HG03108 (cell line): ENCODE results near the gene MAPKAP1.

ENCODE experiments used
- ATAC-seq: cut with Tn5 transposase; IDR thresholded peaks from one replicate; pipeline ENCODE4 v1.9.1; 2021; ENCODE audit warnings: moderate library complexity; ENCODE audit not compliant: unreplicated experiment

Gene MAPKAP1

DNA sequence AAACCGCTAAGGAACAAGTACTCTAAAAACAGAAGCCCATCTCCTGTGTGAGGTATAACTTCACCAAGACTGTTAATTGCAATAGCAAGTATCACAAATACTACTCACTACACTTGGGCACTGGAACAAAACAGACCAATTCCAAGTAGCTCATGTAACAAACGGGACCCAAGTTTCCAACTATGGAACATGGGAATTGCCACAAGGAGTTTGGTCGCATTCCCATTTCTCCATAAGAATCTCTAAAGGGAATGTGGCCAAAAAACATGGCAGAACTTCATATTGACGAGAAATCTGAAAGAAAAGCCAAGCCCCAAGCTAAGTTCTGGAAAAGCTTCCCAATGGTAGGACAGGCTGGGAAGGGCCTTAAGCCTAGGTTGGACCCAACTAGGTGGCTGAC, 162.5 kb downstream of the MAPKAP1 start:
- no peak for ATAC-seq

DNA sequence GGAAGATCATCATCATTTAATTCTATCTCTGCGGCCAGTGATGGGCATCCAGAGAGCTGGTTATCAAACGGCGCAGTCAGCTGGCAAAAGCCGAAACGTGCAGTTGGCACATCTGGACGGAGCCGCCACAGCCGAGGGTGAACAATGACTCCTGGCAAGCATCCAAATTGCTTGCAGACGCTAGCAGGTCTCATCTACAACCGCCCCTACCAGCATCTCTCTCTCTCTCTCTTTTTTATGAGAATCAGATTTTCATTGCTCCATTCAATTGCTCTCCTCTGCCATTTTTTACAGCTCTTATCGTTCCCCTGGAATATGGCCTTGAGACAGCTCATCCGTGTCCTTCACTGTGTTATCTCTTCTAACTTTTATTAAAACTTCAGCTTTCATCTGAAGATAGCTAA, 165.2 kb downstream of the MAPKAP1 start:
- no peak for ATAC-seq

DNA sequence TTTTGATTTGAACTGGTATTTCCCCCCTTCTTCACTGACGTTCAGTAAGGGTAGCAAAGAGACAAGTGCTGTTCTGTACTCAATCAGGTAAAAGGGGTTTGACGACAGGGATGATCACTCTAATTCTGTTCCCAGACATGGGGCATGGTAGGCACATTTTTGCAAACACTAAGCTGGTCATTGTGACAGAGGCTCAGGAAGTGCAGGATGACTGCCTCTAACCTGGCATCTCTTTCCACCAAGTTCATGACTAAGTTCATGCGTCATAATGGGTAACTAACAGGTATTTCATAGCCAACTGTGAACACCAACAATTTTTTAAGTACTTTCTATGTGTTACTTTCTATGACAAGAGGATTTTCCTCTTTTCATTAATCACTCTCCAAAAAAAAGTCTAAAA, 166.5 kb downstream of the MAPKAP1 start:
- no peak for ATAC-seq

DNA sequence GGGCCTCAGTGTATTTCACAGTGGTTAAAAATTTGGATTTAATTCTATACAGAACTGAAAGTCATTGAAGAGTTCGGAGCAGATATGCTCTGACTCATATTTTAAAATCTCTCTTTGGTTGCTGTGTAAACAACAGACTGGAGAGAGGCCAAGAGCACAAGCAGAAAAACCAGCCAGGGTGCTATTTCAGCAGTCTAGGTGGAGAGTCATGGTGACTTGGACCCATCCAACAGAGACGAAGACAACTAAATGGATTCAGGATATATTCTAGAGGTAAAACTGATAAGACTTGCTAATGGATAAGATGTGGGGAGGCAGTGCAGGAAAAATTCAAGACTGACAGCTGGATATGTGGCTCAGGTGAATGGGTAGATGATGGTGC, 168.9 kb downstream of the MAPKAP1 start:
- ATAC-seq: no peak

DNA sequence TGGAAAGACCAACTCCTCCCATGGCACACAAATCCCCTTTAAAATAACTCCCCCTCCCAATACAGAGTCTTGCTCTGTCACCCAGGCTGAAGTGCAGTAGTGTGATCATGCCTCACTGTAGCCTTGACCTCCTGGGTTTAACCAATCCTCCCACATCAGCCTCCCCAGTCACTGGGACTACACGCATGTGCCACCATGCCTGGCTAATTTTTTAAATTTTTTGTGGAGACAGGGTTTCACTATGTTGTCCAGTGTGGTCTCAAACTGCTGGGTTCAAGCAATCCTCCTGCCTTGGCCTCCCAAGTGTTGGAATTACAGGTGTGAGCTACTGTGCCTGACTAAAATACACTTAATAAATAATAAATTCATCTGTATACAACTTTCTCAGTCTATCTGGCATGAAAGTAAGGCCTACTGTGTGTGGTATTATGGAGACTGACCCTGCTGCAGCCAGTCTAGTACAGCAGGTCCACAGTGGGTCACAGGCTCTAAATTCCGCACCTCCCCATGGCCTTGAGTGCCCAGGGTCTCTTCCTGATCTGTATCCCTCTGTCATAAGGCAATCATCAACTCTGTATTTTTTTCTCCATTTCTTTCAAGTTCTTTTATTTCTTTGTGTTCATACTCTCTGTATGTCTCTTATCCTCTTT, 169.4 kb downstream of the MAPKAP1 start:
- ATAC-seq: no peak

DNA sequence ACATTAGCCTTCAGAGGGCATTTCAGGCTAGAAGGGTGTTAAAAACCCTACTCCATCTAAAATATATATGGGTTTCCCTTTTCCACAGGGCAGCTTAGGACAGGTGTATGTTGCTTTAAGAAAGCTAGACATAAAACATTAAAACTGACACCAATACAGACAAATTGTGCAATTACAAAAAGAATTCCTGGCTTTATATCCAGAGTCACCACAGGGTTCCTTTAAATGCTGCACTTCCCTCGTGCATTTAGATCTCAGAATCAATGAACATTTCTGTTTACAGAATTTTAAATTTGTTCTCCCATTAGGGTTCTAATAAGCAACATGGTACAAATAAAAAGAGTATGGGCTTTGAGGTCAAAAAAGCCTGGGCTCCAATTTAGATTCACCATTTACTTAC, 170.2 kb downstream of the MAPKAP1 start:
- ATAC-seq: no peak

DNA sequence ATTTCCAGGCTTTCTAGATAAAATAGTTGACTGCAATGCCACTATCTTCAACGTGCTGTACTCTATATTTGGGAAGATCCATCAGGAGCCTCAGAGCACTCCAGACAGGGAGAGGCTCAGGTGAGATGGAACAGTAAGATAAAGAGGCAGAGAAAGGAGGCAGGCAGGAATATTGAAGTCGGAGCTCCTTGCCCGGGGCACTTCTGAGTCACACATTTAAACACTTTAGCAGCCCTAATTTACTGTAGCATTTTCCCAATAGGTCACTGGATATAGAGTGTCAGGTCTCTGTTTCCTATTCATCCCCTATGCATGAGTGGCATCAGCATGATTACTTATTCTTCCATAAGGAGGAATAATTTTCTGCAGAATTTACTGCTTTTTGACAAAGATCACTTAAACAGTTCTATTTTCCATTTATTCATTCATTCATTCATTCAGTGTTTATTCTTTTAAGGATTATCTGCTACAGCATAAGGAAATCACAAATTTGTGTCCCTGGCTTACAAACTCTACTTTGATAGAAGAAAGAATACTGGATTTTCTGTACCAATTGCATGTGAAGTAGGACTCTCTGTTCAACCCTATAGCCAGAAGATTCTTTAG, 170.7 kb downstream of the MAPKAP1 start:
- no peak for ATAC-seq

DNA sequence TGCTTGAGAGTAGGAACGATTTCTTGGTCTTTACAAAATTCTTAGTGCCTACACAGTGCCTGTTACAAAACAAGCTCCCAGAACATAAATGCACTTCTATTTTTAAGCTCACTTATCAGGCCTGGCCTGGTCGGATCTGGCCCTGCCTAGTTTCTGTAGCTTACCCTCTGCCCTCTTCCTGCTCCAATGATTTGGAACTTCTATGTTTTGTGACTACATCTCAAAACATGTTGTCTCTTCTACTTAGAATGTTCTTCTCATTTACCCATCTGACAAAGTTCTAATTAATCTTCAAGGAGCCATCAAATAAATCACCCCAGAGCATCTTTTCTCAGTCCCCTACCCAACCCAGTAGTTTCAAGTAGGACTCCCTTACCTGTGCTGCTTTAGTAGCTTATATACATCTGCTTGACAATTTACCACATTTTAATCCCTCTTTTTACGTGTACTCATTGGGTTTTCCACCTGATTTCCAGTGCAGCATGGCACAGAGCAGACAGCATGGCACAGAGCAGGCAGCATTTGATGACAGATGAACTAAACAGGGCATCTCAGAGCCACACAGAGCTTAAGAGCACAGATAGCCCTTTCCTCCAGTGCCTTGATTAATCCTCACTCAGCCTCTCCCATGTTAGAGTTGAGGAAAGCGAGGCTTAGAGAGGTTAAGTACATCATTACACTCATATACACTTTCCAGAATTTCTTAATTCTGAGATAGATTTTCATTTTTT, 171.9 kb downstream of the MAPKAP1 start:
- no peak for ATAC-seq

DNA sequence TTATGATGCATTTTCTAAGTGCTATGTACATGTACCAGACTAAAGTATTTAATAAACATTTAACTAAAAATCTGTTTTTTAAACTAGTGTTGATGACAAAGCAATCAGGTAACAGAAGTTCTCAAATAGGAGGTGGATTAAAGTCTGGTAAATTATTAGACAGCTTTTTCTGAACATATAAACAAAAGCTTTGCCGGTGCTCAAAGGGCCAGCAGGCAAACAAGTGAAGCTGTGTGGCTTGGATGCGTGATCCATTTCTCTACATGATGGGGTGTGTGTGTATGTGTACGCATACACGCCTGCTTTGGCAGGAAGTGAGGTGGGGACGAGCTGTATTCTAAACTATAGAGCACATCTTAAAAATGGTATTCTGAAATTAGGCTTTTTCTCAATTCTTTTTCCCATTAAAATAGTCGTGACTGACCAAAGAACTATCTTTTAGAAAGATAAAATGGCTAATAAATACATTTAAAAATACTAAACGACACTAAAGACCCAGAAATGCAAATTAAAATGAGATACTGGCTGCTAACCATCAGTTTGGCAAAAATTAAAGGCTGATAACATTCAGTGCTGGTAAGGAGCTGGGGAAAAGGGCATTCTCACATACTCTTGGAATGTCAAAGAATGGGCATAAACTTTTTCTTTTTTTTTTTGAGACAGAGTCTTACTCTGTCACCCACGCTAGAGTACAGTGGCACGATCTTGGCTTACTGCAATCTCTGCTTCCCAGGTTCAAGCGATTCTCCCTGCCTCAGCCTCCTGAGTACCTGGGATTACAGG, 174.0 kb downstream of the MAPKAP1 start:
- no peak for ATAC-seq

DNA sequence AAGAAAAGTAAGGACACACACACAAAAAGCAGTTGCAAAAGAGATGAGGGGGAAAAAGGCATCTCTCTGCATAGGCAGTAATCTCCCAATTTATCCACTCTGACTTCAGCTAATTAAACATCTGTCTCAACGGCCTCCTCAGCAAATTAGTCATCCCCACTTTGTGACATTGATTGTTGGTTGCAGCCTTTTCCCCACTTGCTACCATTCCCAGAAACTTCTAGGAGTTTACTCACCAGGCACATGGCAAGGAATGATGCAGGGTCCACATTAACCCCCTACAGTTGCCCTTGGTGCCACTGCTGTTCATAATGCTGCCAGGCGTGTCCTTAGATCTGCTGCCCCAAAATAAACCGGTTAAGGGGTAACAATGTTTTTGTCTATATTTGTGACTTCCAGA, 174.6 kb downstream of the MAPKAP1 start:
- ATAC-seq: no peak

DNA sequence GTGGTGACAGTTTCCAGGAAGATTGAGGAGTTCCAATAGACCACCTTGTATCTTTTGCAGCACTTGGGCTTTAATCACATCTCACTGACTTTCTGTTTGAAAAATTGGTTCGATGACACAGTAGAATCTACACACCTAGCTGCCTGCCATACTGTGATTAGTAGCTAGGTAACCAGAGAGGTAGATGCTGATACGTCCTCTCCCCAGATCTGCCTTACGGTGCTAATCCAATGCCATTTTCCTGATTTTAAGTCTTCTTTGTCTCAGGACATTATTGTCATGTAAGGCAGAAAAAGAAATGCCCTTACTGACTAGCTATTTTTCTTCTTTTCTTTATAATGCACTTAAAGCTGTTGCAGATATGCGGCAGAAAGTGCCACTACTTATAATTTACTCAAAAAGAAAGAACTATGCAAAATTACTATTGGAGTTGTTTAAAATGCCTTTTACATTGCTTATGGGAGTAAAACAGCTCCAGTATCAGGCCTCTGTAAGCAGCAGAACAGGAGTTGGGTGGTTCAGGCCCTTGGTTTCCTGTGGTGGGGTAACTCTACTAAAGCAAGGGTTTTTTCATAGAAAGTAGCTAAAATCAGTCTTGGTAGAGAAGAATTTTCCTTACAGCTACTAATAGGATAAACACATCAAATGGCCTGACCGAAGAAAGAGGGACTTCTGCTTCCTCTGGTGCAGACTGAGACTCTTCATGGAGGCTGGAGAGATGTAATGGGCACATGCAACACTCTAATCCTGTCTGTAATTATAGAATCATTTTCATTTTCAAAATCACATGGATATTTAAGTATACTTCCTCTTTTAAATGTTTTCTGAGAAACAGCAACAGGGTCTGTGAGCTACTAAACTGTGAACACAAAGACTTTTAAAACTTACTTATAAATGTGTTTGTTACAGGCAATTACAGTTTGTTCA, 177.2 kb downstream of the MAPKAP1 start:
- peak; percentile 42 for ATAC-seq

DNA sequence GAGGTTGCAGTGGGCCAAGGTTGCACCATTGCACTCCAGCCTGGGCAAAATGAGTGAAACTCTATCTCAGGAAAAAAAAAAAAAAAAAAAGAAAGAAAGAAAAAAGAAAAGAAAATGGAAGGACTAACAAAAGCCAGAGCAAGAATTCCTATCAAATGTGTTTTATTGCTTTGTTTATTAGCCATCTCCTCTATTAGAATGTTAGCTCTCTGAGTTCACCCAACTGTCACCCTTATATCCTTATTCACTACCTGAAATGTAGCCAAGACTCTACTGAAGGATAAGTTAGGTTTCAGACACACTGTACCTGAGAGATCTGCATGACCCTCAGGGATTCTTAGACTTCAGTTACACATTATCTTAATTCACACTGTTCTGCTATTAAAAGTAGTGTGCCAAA, 177.9 kb downstream of the MAPKAP1 start:
- ATAC-seq: no peak

DNA sequence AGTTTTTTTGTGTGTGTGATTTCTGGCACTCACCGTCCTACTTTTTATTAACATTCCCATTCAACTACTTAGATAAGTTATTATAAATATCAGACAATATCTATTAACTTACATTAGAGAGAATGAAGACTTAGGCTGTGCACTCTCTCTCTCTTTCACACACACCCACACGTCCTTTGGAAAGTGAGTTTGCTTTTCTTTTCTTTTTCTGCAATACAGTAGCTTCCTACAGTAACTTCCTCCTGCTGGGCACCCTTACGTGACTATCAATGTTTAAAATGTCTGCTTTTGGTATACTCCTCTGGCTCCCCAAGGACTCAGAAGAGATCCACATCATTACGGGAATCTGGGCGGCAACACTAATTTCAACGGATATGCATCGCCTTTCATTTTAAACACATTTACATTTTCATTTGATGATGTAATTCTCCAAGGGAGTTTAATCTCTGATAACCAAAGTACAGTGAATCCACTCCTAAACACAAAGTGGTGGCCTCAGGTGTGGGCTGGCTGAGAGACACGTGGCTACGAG, 179.5 kb downstream of the MAPKAP1 start:
- no peak for ATAC-seq

DNA sequence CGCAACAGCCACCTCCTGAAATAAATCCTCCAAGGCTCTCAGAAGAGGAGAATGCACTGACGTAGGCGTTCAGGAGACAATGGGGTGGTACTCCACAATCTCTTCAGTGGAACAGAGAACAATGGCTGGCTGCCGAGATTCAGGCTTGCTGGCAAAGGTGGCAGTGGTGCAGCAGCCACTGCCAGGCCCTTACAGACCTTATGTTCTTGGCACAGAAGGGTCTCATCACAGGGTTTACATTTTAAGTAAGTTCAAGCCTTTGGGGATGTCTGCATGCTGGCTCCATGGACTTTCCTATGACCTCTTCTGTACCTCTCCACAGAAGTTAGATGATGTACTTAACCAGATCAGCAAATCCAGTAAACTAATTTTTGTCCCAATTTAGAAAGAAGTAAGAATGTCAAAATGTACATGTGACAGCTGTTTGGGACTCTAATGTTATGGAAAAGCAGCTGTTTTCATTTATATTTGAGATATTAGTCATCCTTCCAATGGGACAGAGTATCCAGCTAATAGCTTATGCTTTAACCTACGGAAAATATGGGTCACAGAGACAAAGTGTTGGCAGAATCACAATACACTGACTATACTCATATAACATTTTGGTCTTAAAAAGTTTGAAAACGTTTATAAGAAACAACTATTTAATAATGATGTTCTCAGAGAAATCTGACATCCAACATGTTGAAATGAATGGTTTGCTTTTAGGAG, 180.9 kb downstream of the MAPKAP1 start:
- ATAC-seq: no peak

DNA sequence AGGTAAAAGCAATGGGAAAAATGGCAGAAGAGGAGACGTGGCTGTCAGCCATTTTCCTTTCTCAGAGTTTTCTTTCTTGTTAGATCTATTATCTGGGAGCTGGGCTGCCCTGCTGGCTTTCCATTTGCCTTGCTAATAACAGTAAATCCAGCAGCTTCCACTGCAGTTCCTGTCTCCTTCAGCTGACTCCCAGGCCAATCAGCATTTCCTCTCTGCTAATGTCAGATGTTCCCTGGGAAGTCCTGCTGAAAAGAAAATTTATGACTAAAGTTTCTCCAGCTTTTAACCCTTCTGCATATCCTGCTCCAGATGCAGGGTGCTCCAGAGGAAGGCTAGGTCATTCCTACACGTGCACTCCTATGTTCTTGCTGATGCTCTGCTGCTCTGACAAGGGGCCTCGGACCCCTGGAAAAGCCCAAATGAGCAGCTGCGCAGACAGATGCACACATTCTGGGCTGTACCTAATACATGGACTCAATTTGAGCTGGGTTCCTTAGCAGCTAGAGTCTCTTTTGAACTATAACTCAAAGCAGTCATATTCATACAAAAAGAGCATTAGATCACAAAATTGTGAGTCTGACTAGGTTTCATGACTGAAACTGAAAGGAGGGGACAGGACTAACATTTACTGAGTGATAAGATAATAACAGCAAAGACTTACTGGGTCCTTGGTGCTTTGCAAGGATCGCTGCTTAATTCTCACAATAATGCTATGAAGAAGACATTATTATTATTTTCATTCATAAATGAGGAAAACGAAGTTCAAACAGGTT, 182.2 kb downstream of the MAPKAP1 start:
- ATAC-seq: no peak

DNA sequence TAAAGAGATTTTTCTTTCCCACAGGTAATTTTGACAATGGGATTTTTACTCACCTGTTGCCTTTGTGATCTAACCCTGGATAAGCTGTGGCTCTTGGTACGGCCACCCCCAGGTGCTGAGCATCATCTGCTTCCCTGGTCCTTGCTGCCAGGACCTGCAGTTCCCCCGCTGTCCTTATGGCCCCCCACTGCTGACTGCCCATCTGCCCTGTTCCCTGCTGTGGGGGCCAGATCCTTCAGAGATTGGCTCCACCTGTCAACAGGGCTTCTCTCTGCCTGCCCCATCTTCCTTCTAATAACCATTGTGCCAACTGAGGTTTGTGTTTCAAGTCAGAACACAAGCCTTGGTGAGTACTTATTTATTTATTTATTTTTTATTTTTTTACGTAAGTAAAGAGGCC, 183.3 kb downstream of the MAPKAP1 start:
- ATAC-seq: no peak

DNA sequence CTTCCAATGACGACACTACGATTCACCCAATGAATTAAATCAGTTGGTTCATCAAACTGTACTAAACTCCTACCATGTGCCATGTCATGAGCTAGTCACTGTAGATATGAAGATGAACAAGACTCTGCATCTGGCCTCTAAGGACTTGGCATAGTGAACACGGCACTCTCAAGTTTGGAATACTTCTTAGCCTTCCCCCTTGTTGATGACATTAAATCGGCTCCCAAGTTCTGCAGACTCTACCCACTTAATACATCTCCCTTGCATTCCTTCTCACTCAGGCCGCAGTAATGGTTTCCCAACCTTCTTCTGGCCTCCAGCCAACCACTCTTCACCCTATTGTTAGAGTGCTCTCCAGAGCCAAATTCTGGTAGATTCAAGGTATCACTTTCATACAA, 184.7 kb downstream of the MAPKAP1 start:
- no peak for ATAC-seq

DNA sequence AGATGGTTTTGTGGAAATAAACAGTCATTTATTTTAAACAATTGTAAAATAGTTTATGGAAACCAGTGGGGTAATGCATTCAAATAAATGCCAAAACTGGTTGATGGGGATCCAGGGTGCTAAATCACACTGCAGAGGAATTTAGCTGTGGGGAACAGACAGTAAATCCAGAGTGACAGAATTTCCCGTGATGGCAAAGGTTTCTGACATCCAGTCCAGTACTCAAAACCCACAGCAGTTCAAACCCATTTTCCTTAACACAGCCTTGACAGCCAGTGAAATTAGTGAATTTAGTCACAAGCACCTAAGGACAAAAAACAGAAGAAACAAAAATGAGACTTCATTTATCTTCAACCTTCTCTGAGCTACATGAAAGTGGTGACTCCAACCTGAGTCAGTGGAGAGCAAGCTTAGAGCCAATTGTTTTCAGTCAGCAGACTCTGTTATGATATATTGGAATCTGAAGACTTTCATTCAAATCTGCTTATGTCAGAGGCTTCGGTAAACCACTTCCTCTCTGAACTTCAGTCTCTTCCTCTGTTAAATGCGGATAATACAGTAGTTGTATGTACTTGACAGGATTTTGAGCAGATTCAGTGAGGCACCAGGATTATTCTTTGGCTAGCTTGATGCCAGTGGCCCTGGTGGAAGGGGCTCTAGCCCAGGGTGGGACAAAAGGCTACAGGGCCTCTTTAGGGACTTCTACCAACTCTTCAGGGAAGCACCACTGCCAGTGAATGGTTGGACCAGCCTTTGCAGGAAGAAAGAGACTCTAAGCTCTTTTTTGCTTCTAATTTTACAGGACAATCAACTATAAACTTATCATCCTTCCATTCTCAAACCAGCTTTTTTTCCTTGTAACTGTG, 185.3 kb downstream of the MAPKAP1 start:
- no peak for ATAC-seq
